Activated T-helper 17 cell treated with anti-CD3 and anti-CD28 coated beads, Interleukin-2, amount 50 U/mL, for 72 hours (primary cell): ENCODE measurements around the gene POLR3A. TPM values are rescaled to one million over a fixed set of nuclear protein-coding genes. Genes with fewer than 3 reads are reported as not detected.
A peak's percentile ranks its signal among the peaks of the same experiment; 100 is the strongest.

Experiments
- ATAC-seq: fragments of 150-1000 bp; cut with Tn5 transposase; replicated peaks from 2 replicates; pipeline ENCODE4 v1.10.0; 2021; ENCODE audit warnings: mild to moderate bottlenecking, moderate library complexity
- H3K27ac Mint-ChIP-seq: one replicate; pipeline ENCODE4 v1.8.0; 2022; ENCODE audit warnings: mixed read lengths
- H3K27me3 Mint-ChIP-seq: one replicate; pipeline ENCODE4 v1.8.0; 2022; ENCODE audit warnings: mixed read lengths
- H3K36me3 Mint-ChIP-seq: one replicate; pipeline ENCODE4 v1.8.0; 2022; ENCODE audit warnings: low read depth, mild to moderate bottlenecking, mixed read lengths
- H3K4me1 Mint-ChIP-seq: one replicate; pipeline ENCODE4 v1.8.0; 2022; ENCODE audit warnings: mixed read lengths
- H3K4me3 Mint-ChIP-seq: one replicate; pipeline ENCODE4 v1.8.0; 2022; ENCODE audit warnings: mild to moderate bottlenecking, mixed read lengths
- H3K9me3 Mint-ChIP-seq: one replicate; pipeline ENCODE4 v1.8.0; 2022; ENCODE audit warnings: mixed read lengths
- total RNA-seq, 2 donors: library from RNA; stranded (reverse); gene quantifications; one replicate each; pipeline ENCODE4 v1.2.3, GENCODE V29; 2022

POLR3A gene
- total RNA-seq, 2 donors from 2014 or later: 16.0 to 24.2 TPM

DNA sequence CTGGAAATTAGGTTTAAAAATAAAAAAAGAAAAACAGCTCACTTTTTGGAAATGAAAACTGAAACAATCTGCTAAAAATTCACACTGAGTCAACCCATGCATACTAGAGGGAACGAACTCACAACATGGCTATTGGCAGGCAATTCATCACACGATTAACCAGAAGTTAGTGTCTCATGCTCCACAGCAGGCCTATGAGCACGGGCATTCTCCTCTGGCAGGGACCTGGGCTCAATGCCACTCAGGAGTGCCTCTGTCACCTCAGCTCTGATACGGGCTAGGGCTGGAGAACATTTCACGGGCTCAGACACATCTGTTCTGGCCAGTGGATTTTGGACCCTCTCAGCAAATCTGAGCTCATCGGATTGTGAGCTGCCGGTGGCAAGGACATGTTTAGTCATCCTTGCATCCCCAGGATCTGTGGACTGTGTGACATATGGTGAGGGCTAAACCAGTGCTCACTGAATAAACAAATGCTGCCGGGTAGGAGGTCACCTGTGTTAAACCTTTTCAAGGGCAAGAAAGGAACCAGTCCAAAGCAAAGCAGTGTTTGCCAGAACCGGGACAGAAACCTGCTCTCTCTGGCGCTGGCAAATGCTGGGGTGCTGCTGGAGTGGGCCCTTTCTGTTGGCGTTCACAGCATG, 40.1 kb downstream of the POLR3A start:
- H3K27me3 Mint-ChIP-seq: no peaks in the 10 kb centered on the region
- H3K9me3 Mint-ChIP-seq: no peaks in the 10 kb centered on the region
- H3K27ac Mint-ChIP-seq: no peak overlapping the region
- peaks cover 100% of the 10 kb centered on the region for H3K36me3 Mint-ChIP-seq
- no peak for ATAC-seq
- peaks cover 5% of the 10 kb centered on the region for H3K4me1 Mint-ChIP-seq
- no peak overlapping the region for H3K4me3 Mint-ChIP-seq

DNA sequence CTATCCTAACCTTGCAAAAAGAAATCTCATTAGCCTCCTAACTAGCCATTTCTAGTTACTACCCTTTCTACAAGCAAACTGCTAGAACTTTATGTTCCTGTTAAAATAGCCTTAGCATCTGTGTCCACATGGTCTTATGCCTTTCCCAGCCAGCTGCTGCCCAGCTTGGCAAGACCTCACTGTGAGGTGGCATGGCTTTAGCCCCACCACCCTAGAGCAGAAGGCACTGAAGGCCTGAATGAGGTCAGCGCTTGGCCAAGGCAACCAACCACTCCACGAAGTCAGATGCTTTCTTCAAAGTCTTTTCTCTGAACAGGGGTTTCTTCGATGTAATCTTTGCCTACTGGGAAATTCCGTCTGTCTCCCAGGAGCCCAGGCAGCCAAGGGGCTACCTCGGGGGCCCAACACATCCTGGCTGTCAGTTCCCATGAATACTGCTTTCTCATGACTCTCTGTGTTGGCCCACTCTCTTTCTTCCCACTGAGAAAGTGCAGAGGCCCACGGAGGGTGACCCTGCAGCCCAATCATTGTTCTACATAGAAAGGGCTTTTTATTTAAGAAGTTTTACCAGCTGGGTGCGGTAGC, 41.6 kb downstream of the POLR3A start:
- Mint-ChIP-seq H3K4me1 (no peaks in the 10 kb centered on the region), H3K36me3 (peaks cover 100% of the 10 kb centered on the region), H3K4me3 (no peak overlapping the region), H3K27me3 (no peaks in the 10 kb centered on the region), H3K9me3 (no peaks in the 10 kb centered on the region), H3K27ac (peak overlapping the region; percentile 41)
- no peak for ATAC-seq

DNA sequence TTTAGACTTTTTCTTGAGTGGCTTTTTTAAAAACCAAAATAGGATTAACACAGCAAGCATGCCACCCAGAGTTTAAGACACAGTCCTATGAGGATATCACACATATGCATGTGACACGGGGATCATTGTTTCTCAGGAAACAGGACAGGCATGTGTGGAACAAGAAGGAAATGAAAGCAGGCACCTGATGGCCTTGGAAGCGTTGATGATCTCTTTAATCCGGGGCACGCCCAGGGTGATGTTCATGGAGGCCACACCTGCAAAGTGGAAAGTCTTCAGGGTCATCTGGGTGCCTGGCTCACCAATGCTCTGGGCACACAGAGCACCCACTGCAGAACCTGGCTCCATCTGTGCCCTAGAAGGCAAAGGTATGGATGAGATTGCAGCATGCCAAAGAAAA, 44.3 kb downstream of the POLR3A start:
- H3K27ac Mint-ChIP-seq: no peak overlapping the region
- H3K36me3 Mint-ChIP-seq: peaks cover 98% of the 10 kb centered on the region
- no peak for ATAC-seq
- H3K9me3 Mint-ChIP-seq: no peaks in the 10 kb centered on the region
- H3K4me3 Mint-ChIP-seq: no peak overlapping the region
- H3K4me1 Mint-ChIP-seq: no peaks in the 10 kb centered on the region
- no peaks in the 10 kb centered on the region for H3K27me3 Mint-ChIP-seq

DNA sequence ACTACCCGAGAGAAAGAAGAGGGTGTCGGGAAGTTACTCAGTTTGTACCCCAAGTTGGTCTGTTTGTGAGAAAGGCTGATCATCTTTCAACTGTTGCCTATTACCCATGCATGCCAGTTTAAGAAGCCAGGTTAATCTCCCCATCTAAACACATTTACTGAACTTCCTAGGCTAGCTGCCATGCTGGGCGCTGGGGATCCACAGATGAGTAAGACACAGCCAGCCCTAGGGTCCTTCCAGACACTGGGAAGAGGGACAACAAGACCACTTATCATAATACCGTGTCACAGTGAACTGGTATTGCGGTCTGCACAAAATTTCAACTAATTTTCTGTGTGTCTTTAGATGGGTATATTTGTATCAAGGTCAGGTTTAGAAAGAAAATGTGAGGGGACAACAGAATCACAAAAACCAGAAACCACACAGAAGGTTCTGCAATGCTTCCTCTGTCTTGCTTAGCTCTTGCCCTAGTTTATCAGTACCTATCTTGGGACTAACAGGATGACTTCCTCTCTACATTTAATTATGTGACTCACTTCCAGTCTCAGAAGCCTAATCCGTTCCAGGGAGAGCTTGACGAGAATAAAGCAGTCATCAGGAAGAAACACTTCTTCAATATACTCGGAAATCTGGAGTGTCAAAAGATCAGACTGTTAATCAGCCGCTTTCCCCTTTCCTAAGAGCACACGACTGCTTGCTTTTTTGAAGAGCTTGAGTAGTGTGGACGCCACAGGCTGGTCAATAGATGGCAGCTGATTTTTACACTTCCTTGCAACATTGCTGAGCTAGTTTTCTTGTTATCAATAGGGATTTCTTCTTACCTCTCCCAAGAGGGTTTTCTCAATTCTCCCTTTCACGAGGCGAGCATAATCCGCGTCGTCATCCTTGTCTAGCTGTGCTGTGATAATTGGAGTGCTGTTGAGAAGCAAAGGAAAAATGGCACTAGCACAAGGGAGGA, 45.7 kb downstream of the POLR3A start:
- ATAC-seq: no peak
- Mint-ChIP-seq H3K9me3 (no peaks in the 10 kb centered on the region), H3K27me3 (no peaks in the 10 kb centered on the region), H3K36me3 (peaks cover 98% of the 10 kb centered on the region), H3K4me3 (no peak overlapping the region), H3K4me1 (no peaks in the 10 kb centered on the region), H3K27ac (no peak overlapping the region)

DNA sequence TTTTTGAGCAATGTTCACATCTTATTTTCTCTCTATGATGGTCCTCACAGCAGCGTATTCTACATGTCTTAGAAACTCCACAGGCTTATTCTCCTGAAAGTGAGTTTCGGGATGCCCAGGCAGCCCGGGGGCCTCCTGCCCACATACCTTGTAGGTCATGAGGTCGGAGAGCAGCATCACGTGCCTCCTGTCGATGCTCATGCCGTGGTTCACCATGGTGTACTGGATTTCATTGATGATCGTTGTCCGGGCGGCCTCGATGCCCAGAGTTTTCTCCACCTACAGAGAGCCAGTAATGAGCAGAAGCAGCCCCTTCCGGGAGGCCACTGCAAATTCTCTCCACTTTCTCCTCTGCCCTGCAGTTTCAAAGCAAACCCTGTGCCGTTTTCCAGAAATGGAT, 48.0 kb downstream of the POLR3A start:
- Mint-ChIP-seq H3K4me3 (no peak overlapping the region), H3K36me3 (peaks cover 98% of the 10 kb centered on the region), H3K9me3 (no peaks in the 10 kb centered on the region), H3K4me1 (no peaks in the 10 kb centered on the region), H3K27me3 (no peaks in the 10 kb centered on the region), H3K27ac (no peak overlapping the region)
- no peak for ATAC-seq

DNA sequence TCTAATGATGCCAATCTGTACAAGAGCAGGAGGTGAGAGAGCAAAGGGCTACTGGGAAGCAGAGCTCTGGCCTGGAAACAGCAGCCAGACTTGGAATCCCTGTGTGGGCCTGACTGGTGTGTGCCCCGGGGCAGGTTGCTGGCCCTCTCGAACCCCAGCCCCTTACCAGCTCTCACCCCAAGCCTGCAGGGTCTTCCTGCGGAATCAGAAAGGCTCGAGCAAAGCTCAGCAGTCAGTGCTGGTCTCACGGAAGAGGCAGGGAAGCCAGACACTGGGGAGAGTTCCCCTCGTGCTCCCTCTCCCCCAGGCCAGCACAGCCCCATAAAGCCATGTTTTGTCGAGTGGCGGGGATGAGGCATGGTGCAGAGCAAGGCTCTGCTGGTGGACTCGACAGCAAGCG, 50.1 kb downstream of the POLR3A start:
- no peak overlapping the region for H3K4me3 Mint-ChIP-seq
- H3K9me3 Mint-ChIP-seq: no peaks in the 10 kb centered on the region
- H3K36me3 Mint-ChIP-seq: peaks cover 90% of the 10 kb centered on the region
- H3K27me3 Mint-ChIP-seq: no peaks in the 10 kb centered on the region
- no peak overlapping the region for H3K27ac Mint-ChIP-seq
- no peak for ATAC-seq
- H3K4me1 Mint-ChIP-seq: no peaks in the 10 kb centered on the region

DNA sequence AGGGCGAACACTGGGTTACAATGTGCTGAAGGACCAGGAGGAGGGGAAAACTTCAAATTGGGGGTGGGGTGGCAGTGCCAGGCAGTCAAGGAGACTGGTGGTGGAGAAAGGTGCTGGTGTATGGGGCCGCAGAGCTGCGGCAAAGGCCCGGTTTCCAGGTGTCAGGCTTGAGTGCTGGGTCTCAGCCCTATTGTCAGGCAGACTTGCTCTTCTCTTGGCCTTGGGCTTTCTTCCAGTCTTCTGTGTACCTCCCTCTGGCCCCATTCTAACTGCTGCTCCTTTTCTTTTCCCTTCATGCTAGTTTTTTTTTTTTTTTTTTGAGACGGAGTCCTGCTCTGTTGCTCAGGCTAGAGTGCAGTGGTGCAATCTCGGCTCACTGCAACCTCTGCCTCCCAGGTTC, 51.0 kb downstream of the POLR3A start:
- Mint-ChIP-seq H3K4me3 (no peak overlapping the region), H3K4me1 (no peaks in the 10 kb centered on the region), H3K27me3 (no peaks in the 10 kb centered on the region), H3K9me3 (no peaks in the 10 kb centered on the region), H3K36me3 (peaks cover 81% of the 10 kb centered on the region), H3K27ac (no peak overlapping the region)
- no peak for ATAC-seq

DNA sequence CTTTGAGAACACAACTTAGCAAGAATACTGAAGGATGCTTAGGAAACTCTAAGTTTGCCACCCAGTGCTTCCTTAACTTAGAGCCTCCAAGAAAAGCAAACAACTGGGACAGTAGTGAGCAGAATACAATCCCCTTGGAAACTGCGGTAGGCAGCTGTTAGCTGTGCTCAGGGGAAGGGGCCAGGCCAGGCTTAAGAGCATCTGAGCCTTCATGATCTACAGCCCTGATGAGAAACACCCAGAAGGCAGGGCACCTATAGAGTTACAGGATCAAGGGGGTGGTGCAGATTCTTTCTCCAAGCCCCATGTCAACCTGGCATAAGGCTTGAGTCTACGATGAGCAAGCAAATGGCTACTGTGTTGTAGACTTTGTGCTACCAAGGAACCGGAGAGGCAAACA, 51.4 kb downstream of the POLR3A start:
- Mint-ChIP-seq H3K27ac (no peak overlapping the region), H3K4me3 (no peak overlapping the region), H3K27me3 (no peaks in the 10 kb centered on the region), H3K36me3 (peaks cover 81% of the 10 kb centered on the region), H3K4me1 (no peaks in the 10 kb centered on the region), H3K9me3 (no peaks in the 10 kb centered on the region)
- ATAC-seq: no peak

DNA sequence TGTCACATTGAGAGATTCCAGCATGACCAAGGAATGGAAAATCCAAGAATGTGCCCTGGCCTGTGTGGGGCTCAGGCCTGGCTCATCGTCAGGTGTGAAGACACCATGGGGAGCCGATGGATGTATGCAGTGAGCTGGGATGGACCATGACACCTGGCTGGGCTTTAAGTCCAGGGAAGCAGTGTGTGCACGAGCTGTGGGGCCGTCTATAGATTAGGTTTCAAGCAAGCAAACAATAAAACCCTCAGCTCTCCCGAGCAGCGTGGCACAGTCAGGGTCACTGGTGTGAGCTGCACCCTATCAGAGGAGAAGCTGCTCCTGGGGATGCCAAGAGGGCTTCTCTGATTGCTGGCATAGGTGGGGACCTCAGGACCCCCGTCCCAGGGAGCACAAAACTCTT, 52.3 kb downstream of the POLR3A start:
- Mint-ChIP-seq H3K9me3 (no peaks in the 10 kb centered on the region), H3K27me3 (no peaks in the 10 kb centered on the region), H3K4me3 (no peak overlapping the region), H3K27ac (no peak overlapping the region), H3K4me1 (no peaks in the 10 kb centered on the region), H3K36me3 (peaks cover 78% of the 10 kb centered on the region)
- ATAC-seq: no peak

DNA sequence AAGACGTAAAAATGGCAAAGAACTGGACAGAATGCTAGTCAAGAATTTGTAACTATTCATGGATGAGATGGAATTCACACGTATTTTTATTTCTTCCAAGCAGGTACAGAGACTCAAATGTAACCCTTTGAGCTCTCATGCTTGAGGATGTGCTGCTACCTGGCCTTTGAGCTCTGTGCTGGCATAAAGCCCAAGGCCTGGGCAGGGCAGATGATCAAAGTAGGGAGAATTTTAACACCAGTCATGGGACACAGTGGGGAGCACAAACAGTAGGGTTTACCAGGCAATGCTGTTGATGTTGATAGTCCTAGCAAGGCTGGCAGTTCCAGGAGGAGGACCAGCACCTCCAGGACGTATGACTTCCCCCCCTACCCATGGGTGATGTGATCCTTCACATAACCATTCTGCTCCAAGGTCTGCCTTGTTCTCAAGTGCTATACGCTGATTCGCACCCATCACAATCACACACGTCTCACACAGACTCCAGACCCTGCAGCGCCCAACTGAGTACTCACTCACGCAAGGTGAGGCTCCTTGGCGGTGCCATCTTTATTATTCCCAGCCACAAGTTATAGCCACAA, 54.1 kb downstream of the POLR3A start:
- Mint-ChIP-seq H3K4me1 (no peaks in the 10 kb centered on the region), H3K9me3 (no peaks in the 10 kb centered on the region), H3K27me3 (no peaks in the 10 kb centered on the region), H3K27ac (no peak overlapping the region), H3K36me3 (peaks cover 62% of the 10 kb centered on the region), H3K4me3 (no peak overlapping the region)
- ATAC-seq: no peak

DNA sequence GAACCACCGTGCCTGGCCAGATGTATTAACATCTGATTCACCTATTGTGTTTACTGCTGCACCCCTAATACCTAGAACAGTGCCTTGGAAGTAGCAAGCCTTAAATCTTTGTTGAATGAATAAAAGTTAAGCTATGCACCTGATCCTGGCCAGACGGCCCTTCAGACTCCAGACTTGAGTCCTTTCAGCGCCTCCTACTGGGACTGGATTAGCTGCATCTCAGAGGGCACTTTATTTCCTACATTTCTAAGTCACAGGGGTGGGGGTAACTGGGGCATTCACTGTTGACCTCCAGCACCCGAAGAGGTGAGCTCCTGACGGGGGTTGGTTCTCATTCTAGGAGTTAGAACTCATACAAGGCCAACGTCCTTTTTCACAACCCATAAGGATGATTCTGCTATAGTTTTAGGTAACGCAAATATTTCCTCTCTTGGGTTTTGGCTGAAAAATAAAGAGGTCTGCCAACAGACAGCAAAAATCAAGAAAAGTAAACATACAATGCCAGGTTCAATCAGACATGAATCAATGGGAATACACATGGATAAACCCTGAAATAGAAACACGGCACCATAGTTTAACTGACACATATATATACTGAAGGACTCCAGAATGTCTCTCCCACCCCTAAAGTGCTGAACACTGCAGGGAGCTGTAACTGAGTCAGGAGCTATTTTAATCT, 54.8 kb downstream of the POLR3A start:
- Mint-ChIP-seq H3K9me3 (no peaks in the 10 kb centered on the region), H3K27me3 (no peaks in the 10 kb centered on the region), H3K27ac (no peak overlapping the region), H3K4me3 (no peak overlapping the region), H3K36me3 (peaks cover 55% of the 10 kb centered on the region), H3K4me1 (no peaks in the 10 kb centered on the region)
- ATAC-seq: no peak

DNA sequence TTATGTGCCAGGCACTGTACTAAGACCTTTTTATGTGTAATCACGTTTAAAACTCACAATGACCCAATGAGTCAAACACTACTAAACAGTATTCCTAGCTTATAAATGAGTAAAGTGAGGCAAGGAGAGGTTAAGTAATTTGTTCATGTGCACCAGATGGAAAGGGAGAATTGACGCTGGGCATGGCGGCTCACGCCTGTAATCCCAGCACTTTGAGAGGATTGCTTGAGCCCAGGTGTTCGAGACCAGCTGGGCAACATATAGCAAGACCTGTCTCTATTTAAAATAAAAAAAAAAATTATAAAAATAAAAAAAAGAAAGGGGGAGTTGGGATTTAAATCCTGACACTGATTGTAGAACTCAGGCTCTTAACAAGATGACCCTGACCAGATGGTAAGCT, 56.0 kb downstream of the POLR3A start:
- no peaks in the 10 kb centered on the region for H3K4me1 Mint-ChIP-seq
- ATAC-seq: no peak
- H3K4me3 Mint-ChIP-seq: no peak overlapping the region
- peaks cover 43% of the 10 kb centered on the region for H3K36me3 Mint-ChIP-seq
- no peak overlapping the region for H3K27ac Mint-ChIP-seq
- H3K9me3 Mint-ChIP-seq: no peaks in the 10 kb centered on the region
- H3K27me3 Mint-ChIP-seq: no peaks in the 10 kb centered on the region

DNA sequence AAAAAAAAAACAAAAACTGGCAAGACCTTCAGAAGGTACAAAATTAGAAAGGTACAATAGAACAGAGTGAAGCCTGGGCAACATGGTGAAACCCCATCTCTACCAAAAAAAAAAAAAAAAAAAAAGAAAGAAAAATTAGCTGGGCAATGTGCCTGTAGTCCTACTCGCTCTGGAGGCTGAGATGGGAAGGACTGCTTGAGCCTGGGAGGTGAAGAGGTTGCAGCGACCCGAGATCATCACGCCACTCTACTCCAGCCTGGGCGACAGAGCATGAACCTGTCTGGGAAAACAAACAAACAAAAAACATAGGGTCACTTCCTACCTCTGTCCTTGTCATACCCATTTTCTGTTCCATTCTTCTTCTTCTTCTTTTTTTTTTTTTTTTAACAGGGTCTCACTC, 57.2 kb downstream of the POLR3A start:
- Mint-ChIP-seq H3K27ac (no peak overlapping the region), H3K4me1 (no peaks in the 10 kb centered on the region), H3K9me3 (no peaks in the 10 kb centered on the region), H3K36me3 (peaks cover 32% of the 10 kb centered on the region), H3K27me3 (no peaks in the 10 kb centered on the region), H3K4me3 (no peak overlapping the region)
- no peak for ATAC-seq

DNA sequence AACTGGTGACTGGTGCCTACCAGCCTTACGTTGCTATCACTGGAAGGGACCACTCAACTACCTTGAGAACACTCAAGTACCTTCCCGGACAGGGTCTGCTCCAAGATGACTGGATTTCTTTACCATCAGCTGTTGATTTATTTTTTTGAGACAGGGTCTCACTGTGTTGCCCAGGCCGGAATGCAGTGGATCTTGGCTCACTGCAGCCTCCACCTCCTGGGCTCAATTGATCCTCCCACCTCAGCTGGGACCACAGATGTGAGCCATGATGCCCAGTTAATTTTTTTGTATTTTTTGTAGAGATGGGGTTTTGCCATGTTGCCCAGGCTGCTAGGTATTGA, 57.5 kb downstream of the POLR3A start:
- Mint-ChIP-seq H3K27me3 (no peaks in the 10 kb centered on the region), H3K27ac (no peak overlapping the region), H3K9me3 (no peaks in the 10 kb centered on the region), H3K36me3 (peaks cover 28% of the 10 kb centered on the region), H3K4me1 (no peaks in the 10 kb centered on the region), H3K4me3 (no peak overlapping the region)
- no peak for ATAC-seq
